Measurements from ENCODE around the gene G6PC3. TPM values are rescaled to one million over a fixed set of nuclear protein-coding genes. Genes with fewer than 3 reads are reported as not detected.

The G6PC3 gene
- total and polyA plus RNA-seq, 2 donors from 2014 or later: 70.0 to 150 TPM

- Histone ChIP-seq H3K4me1 (ENCODE audit: control insufficient read depth in 2 of 3, insufficient read depth in 2 of 3, low read depth in 1 of 3, low read length in 3 of 3) (peaks cover 0 to 8% (median 2%) of the 10 kb centered on the region in 3 donors), H3K36me3 (ENCODE audit: control insufficient read depth in 2 of 3, insufficient read depth in 3 of 3, low read length in 3 of 3) (peaks cover 2 to 34% (median 21%) of the 10 kb centered on the region in 3 donors), H3K27me3 (ENCODE audit: control insufficient read depth, insufficient read depth, low read length) (no peaks in the 10 kb centered on the region), H3K9ac (ENCODE audit: low read length in 3 of 3) (no peak overlapping the region), H3K9me3 (ENCODE audit: control insufficient read depth in 2 of 3, insufficient read depth in 1 of 3, low read length in 3 of 3) (no peaks in the 10 kb centered on the region), H3K27ac (ENCODE audit: low read depth in 2 of 2, low read length in 2 of 2) (no peak overlapping the region), H3K4me3 (ENCODE audit: low read length in 3 of 3) (no peak overlapping the region)
- no peak for TF ChIP-seq CTCF (IDR thresholded peaks at IDR 0.05; ENCODE audit: borderline replicate concordance, extremely low read depth, insufficient read depth)
- FAIRE-seq (no peak), DNase-seq (no peak)
- intact Hi-C loops (cut with DNase I): no loop called here
Observed at GRCh38 chr17:44091200-44091997, 20.9 kb downstream of the G6PC3 start.

GRCh38 chr17:44092051-44092450 is 21.5 kb downstream of the G6PC3 start:
- FAIRE-seq: no peak
- H3K27ac ChIP-seq (ENCODE audit: low read depth in 2 of 2, low read length in 2 of 2): no peak overlapping the region
- H3K9ac ChIP-seq (ENCODE audit: low read length in 3 of 3): no peak overlapping the region
- no peaks in the 10 kb centered on the region for H3K27me3 ChIP-seq (ENCODE audit: control insufficient read depth, insufficient read depth, low read length)
- TF ChIP-seq CTCF (IDR thresholded peaks at IDR 0.05; ENCODE audit: borderline replicate concordance, extremely low read depth, insufficient read depth): no peak
- intact Hi-C loops (cut with DNase I): no loop called here
- H3K9me3 ChIP-seq (ENCODE audit: control insufficient read depth in 2 of 3, insufficient read depth in 1 of 3, low read length in 3 of 3): no peaks in the 10 kb centered on the region
- peaks cover 2 to 11% (median 2%) of the 10 kb centered on the region in 3 donors for H3K4me1 ChIP-seq (ENCODE audit: control insufficient read depth in 2 of 3, insufficient read depth in 2 of 3, low read depth in 1 of 3, low read length in 3 of 3)
- no peak for DNase-seq
- H3K4me3 ChIP-seq (ENCODE audit: low read length in 3 of 3): no peak overlapping the region
- peaks cover 2 to 32% (median 21%) of the 10 kb centered on the region in 3 donors for H3K36me3 ChIP-seq (ENCODE audit: control insufficient read depth in 2 of 3, insufficient read depth in 3 of 3, low read length in 3 of 3)

- Histone ChIP-seq H3K4me1 (ENCODE audit: control insufficient read depth in 2 of 3, insufficient read depth in 2 of 3, low read depth in 1 of 3, low read length in 3 of 3) (peaks cover 2 to 22% (median 13%) of the 10 kb centered on the region in 3 donors), H3K27me3 (ENCODE audit: control insufficient read depth, insufficient read depth, low read length) (no peaks in the 10 kb centered on the region), H3K36me3 (ENCODE audit: control insufficient read depth in 2 of 3, insufficient read depth in 3 of 3, low read length in 3 of 3) (peaks cover 2 to 30% (median 19%) of the 10 kb centered on the region in 3 donors), H3K4me3 (ENCODE audit: low read length in 3 of 3) (no peak overlapping the region), H3K9me3 (ENCODE audit: control insufficient read depth in 2 of 3, insufficient read depth in 1 of 3, low read length in 3 of 3) (no peaks in the 10 kb centered on the region), H3K27ac (ENCODE audit: low read depth in 2 of 2, low read length in 2 of 2) (no peak overlapping the region), H3K9ac (ENCODE audit: low read length in 3 of 3) (no peak overlapping the region)
- FAIRE-seq: no peak
- TF ChIP-seq CTCF (IDR thresholded peaks at IDR 0.05; ENCODE audit: borderline replicate concordance, extremely low read depth, insufficient read depth): no peak
- intact Hi-C loops (cut with DNase I): no loop called here
- DNase-seq: no peak
Observed at GRCh38 chr17:44093231-44093900, 22.8 kb downstream of the G6PC3 start.
